Omental fat pad (tissue), 4 donors: ENCODE data around the gene DNAJB8. TPM values are rescaled to one million over a fixed set of nuclear protein-coding genes. Genes with fewer than 3 reads are reported as not detected.

Experiments
- ATAC-seq: fragments of 150-250 bp; one replicate; pipeline ENCODE4 v1.9.1; 2016; ENCODE audit warnings: mild to moderate bottlenecking, moderate library complexity; ENCODE audit not compliant: low FRiP score
- DNase-seq: peaks from one replicate; pipeline ENCODE4 v3.0.0-alpha.2; 2019; ENCODE audit warnings: low spot score
- CTCF ChIP-seq, 3 donors: fragments of 450-650 bp; IDR thresholded peaks; one replicate each; pipeline ENCODE4 v1.5.1; 2016 to 2017; ENCODE audit warnings: antibody characterized with exemption in 3 of 3, mild to moderate bottlenecking in 3 of 3, moderate library complexity in 2 of 3
- total RNA-seq, 4 donors: library from RNA; depleted of rRNA; stranded (reverse); fragments of >200 nt; gene quantifications; one replicate each; pipeline ENCODE4 v1.1.0, GENCODE V29; 2016

DNAJB8 gene
- total RNA-seq, 4 donors from 2014 or later: not detected

- TF ChIP-seq CTCF (IDR thresholded peaks at IDR 0.05): no peak
- no peak for ATAC-seq
- DNase-seq: no peak
These were observed 37.3 kb upstream of the DNAJB8 start for GRCh38 chr3:128503751-128504532.

- no peak for TF ChIP-seq CTCF (IDR thresholded peaks at IDR 0.05)
- ATAC-seq (no peak), DNase-seq (no peak)
These were observed 36.5 kb upstream of the DNAJB8 start for GRCh38 chr3:128503164-128503651.

- TF ChIP-seq CTCF (IDR thresholded peaks at IDR 0.05): no peak
- ATAC-seq (no peak), DNase-seq (no peak)
These were observed 36.0 kb upstream of the DNAJB8 start for GRCh38 chr3:128502712-128503111.

- no peak for TF ChIP-seq CTCF (IDR thresholded peaks at IDR 0.05)
- DNase-seq (no peak), ATAC-seq (no peak)
These were observed 34.7 kb upstream of the DNAJB8 start for GRCh38 chr3:128501431-128501830.

- TF ChIP-seq CTCF (IDR thresholded peaks at IDR 0.05): no peak
- ATAC-seq (no peak), DNase-seq (no peak)
These were observed 33.9 kb upstream of the DNAJB8 start for GRCh38 chr3:128500556-128500955.

GRCh38 chr3:128499724-128500275 lies 33.1 kb upstream of the DNAJB8 start:
- DNase-seq (no peak), ATAC-seq (no peak)
- TF ChIP-seq CTCF (IDR thresholded peaks at IDR 0.05): no peak
